ENCODE results near the gene ERO1B.
"Not testable (repeated sequence)": the region's sequence is repeated elsewhere in the genome, so short reads cannot be mapped to it uniquely, and the experiment has no call there.

ERO1B gene

GRCh38 chr1:236247286-236247685, 34.5 kb downstream of the ERO1B start:
- no peak for DNase-seq

- no peak for DNase-seq
Measured at GRCh38 chr1:236242568-236242967, 39.2 kb downstream of the ERO1B start.

GRCh38 chr1:236240675-236241074, 41.1 kb downstream of the ERO1B start:
- DNase-seq: no peak

- DNase-seq: no peak
Measured at GRCh38 chr1:236239092-236239585, 42.6 kb downstream of the ERO1B start.

GRCh38 chr1:236235116-236235515, 46.6 kb downstream of the ERO1B start:
- no peak for DNase-seq

- no peak for DNase-seq
Measured at GRCh38 chr1:236228411-236228810, 53.3 kb downstream of the ERO1B start.

GRCh38 chr1:236222632-236223031, 59.1 kb downstream of the ERO1B start:
- DNase-seq: no peak

GRCh38 chr1:236220473-236220872, 61.3 kb downstream of the ERO1B start:
- no peak for DNase-seq

- DNase-seq: no peak
Measured at GRCh38 chr1:236214761-236215160, 67.0 kb downstream of the ERO1B start.

- DNase-seq: no peak
Measured at GRCh38 chr1:236213534-236213933, 68.2 kb downstream of the ERO1B start.

- DNase-seq: no peak
Measured at GRCh38 chr1:236211815-236212214, 69.9 kb downstream of the ERO1B start.

- DNase-seq: no peak
Measured at GRCh38 chr1:236209713-236210112, 72.0 kb downstream of the ERO1B start.

- no peak for DNase-seq
Measured at GRCh38 chr1:236209185-236209584, 72.6 kb downstream of the ERO1B start.

GRCh38 chr1:236207569-236207968, 74.2 kb downstream of the ERO1B start:
- DNase-seq: no peak

- no peak for DNase-seq
Measured at GRCh38 chr1:236207121-236207520, 74.6 kb downstream of the ERO1B start.

GRCh38 chr1:236206548-236206947, 75.2 kb downstream of the ERO1B start:
- no peak for DNase-seq

- DNase-seq: no peak
Measured at GRCh38 chr1:236204656-236205055, 77.1 kb downstream of the ERO1B start.

- DNase-seq: no peak
Measured at GRCh38 chr1:236204039-236204438, 77.7 kb downstream of the ERO1B start.

- DNase-seq: no peak
Measured at GRCh38 chr1:236201786-236202185, 80.0 kb downstream of the ERO1B start.

- DNase-seq: no peak
Measured at GRCh38 chr1:236200925-236201324, 80.8 kb downstream of the ERO1B start.

GRCh38 chr1:236193184-236193583, 88.6 kb downstream of the ERO1B start:
- DNase-seq: no peak

- DNase-seq: not testable (repeated sequence)
Measured at GRCh38 chr1:236188084-236188483, 93.7 kb downstream of the ERO1B start.

- DNase-seq: not testable (repeated sequence)
Measured at GRCh38 chr1:236186471-236186870, 95.3 kb downstream of the ERO1B start.

- DNase-seq: no peak
Measured at GRCh38 chr1:236185687-236186086, 96.1 kb downstream of the ERO1B start.

- DNase-seq: no peak
Measured at GRCh38 chr1:236181059-236181458, 100.7 kb downstream of the ERO1B start.

- DNase-seq: no peak
Measured at GRCh38 chr1:236179634-236180033, 102.1 kb downstream of the ERO1B start.

Measured in NCI-H748 treated with DMSO at 0.1 percent for 48 hours (cell line).